Stimulated activated CD8-positive, alpha-beta memory T cell treated with anti-CD3 and anti-CD28 coated beads, Interleukin-7, amount 100 ng/mL, for 24 hours (primary cell): ENCODE data around the gene ZNF185.
A peak's percentile ranks its signal among the peaks of the same experiment; 100 is the strongest.

Source experiments
- DNase-seq: peaks from one replicate; pipeline ENCODE4 v3.0.0-alpha.2; 2020; ENCODE audit warnings: low read depth

Gene ZNF185

GRCh38 chrX:152917656-152918579 is 20.1 kb downstream of the ZNF185 start:
- DNase-seq, result no peak

- DNase-seq, result no peak
These were observed 20.8 kb downstream of the ZNF185 start for GRCh38 chrX:152918707-152919106.

GRCh38 chrX:152923599-152923998 is 25.7 kb downstream of the ZNF185 start:
- DNase-seq, result no peak

GRCh38 chrX:152925835-152926234 is 28.0 kb downstream of the ZNF185 start:
- no peak for DNase-seq

- no peak for DNase-seq
These were observed 28.4 kb downstream of the ZNF185 start for GRCh38 chrX:152926279-152926678.

GRCh38 chrX:152926923-152927322 is 29.1 kb downstream of the ZNF185 start:
- no peak for DNase-seq

GRCh38 chrX:152927858-152928760 is 30.2 kb downstream of the ZNF185 start:
- DNase-seq, result no peak

- DNase-seq, result no peak
These were observed 31.0 kb downstream of the ZNF185 start for GRCh38 chrX:152928761-152929400.

GRCh38 chrX:152929898-152930297 is 32.0 kb downstream of the ZNF185 start:
- no peak for DNase-seq

GRCh38 chrX:152930516-152930915 is 32.6 kb downstream of the ZNF185 start:
- DNase-seq, result no peak

GRCh38 chrX:152932144-152932543 is 34.3 kb downstream of the ZNF185 start:
- no peak for DNase-seq

- DNase-seq, result no peak
These were observed 34.8 kb downstream of the ZNF185 start for GRCh38 chrX:152932598-152933175.

GRCh38 chrX:152936306-152936705 is 38.4 kb downstream of the ZNF185 start:
- no peak for DNase-seq

- no peak for DNase-seq
These were observed 39.4 kb downstream of the ZNF185 start for GRCh38 chrX:152937236-152937635.

- DNase-seq, result peak; percentile 66
These were observed 43.6 kb downstream of the ZNF185 start for GRCh38 chrX:152941328-152942076.

- DNase-seq, result no peak
These were observed 44.2 kb downstream of the ZNF185 start for GRCh38 chrX:152942077-152942442.

- no peak for DNase-seq
These were observed 46.0 kb downstream of the ZNF185 start for GRCh38 chrX:152943826-152944225.

GRCh38 chrX:152945021-152945979 is 47.4 kb downstream of the ZNF185 start:
- no peak for DNase-seq

- DNase-seq, result no peak
These were observed 48.8 kb downstream of the ZNF185 start for GRCh38 chrX:152946681-152947080.
